HFFc6 (cell line): Measurements from ENCODE around the gene BIN2. TPM values are rescaled to one million over a fixed set of nuclear protein-coding genes. Genes with fewer than 3 reads are reported as not detected.
A peak's percentile ranks its signal among the peaks of the same experiment; 100 is the strongest.
"Not testable (repeated sequence)": the region's sequence is repeated elsewhere in the genome, so short reads cannot be mapped to it uniquely, and the experiment has no call there.

Source experiments
- DNase-seq: peaks from one replicate; pipeline ENCODE4 v3.0.0-alpha.2; 2018
- H3K27ac Mint-ChIP-seq: 2 replicates; pipeline ENCODE4 v1.8.0; 2020; ENCODE audit warnings: mild to moderate bottlenecking, mixed read lengths
- H3K27me3 Mint-ChIP-seq: 2 replicates; pipeline ENCODE4 v1.8.0; 2021; ENCODE audit warnings: mild to moderate bottlenecking, moderate library complexity, mixed read lengths; ENCODE audit not compliant: insufficient read depth
- H3K36me3 Mint-ChIP-seq: 2 replicates; pipeline ENCODE4 v1.8.0; 2021; ENCODE audit warnings: low read depth, mixed read lengths
- H3K4me1 Mint-ChIP-seq: 2 replicates; pipeline ENCODE4 v1.8.0; 2020; ENCODE audit warnings: low read depth, mixed read lengths
- H3K4me3 Mint-ChIP-seq: 2 replicates; pipeline ENCODE4 v1.8.0; 2020; ENCODE audit warnings: mild to moderate bottlenecking, moderate library complexity, mixed read lengths
- H3K9me3 Mint-ChIP-seq: 2 replicates; pipeline ENCODE4 v1.8.0; 2020; ENCODE audit warnings: mild to moderate bottlenecking, mixed read lengths
- total RNA-seq, 6 experiments: library from RNA; stranded (reverse); fragmentation: NEBNext Ultra II Directional; extraction: Animal tissue kit (Norgen Biotek cat#: 25700); gene quantifications; 2 replicates in 1 of 6; 3 replicates in 5 of 6; pipeline ENCODE4 v1.2.3, GENCODE V29; 2021
- TF ChIP-seq, protein P1 (sequence below): fragments of 200-600 bp; sonication (generic); IDR thresholded peaks from 2 replicates; pipeline ENCODE4 v1.5.0; 2021; ENCODE audit warnings: antibody characterized with exemption, mild to moderate bottlenecking

Gene BIN2
- total RNA-seq, 6 experiments from 2014 or later = not detected

DNA sequence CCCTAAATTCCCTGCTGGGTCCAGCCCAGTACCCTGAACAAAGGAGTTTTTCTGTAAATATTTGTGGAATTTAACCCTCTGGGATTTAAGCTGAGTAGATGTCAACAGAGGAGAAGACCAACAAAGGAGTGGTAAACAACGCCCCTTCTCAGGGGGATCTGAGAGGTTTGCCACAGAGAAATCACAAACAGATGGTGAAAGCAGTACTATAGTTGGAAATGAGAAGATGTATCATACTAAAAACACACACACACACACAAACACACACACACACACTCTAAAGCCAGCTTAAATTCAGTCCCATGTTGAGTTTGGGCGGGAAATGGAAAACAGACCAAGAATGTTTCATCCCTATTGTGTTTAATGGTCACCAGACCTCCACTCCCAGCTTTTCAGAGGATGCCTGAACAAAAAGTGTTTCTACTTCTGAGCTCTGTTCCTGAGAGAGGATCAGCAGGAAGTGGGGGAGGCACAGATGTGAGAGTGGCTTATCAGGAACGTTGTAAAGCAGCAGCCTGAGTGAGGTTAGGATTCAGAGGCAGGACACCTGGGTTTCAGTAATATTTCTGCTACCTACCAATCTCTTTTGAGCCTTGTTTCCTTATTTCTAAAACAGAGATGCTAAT is 3.2 kb downstream of the BIN2 start:
- H3K36me3 Mint-ChIP-seq = no peaks in the 10 kb centered on the region
- no peak for DNase-seq
- peaks cover 21% of the 10 kb centered on the region for H3K4me1 Mint-ChIP-seq
- no peaks in the 10 kb centered on the region for H3K9me3 Mint-ChIP-seq
- peak overlapping the region; percentile 13; the same call in 1 of the 2 replicates for H3K4me3 Mint-ChIP-seq
- H3K27ac Mint-ChIP-seq = no peak overlapping the region
- TF ChIP-seq, protein P1, sequence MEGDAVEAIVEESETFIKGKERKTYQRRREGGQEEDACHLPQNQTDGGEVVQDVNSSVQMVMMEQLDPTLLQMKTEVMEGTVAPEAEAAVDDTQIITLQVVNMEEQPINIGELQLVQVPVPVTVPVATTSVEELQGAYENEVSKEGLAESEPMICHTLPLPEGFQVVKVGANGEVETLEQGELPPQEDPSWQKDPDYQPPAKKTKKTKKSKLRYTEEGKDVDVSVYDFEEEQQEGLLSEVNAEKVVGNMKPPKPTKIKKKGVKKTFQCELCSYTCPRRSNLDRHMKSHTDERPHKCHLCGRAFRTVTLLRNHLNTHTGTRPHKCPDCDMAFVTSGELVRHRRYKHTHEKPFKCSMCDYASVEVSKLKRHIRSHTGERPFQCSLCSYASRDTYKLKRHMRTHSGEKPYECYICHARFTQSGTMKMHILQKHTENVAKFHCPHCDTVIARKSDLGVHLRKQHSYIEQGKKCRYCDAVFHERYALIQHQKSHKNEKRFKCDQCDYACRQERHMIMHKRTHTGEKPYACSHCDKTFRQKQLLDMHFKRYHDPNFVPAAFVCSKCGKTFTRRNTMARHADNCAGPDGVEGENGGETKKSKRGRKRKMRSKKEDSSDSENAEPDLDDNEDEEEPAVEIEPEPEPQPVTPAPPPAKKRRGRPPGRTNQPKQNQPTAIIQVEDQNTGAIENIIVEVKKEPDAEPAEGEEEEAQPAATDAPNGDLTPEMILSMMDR = no peak
- H3K27me3 Mint-ChIP-seq = peaks cover 3% of the 10 kb centered on the region

DNA sequence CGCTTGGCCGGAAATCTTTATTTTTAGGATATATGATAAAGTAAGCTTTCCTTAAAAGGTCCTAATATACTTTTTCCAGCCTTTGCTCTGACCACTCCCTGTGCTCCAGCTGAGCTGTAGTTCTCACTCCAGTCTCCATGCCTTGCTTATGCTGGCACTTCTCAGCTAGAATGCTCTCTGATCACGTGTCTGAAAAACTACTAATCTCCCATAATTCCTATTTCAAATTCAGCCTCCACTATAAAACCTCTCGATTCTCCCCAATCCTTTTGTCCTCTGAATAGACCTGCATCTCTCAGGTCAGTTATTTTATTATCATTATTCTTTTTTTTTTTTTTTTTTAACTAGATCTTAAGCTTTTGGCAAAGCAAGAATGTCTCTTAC is 3.7 kb downstream of the BIN2 start:
- Mint-ChIP-seq H3K27me3 (peaks cover 3% of the 10 kb centered on the region), H3K9me3 (no peaks in the 10 kb centered on the region), H3K4me1 (peaks cover 21% of the 10 kb centered on the region), H3K36me3 (no peaks in the 10 kb centered on the region), H3K4me3 (no peak overlapping the region), H3K27ac (no peak overlapping the region)
- TF ChIP-seq, protein P1 = no peak
- no peak for DNase-seq

DNA sequence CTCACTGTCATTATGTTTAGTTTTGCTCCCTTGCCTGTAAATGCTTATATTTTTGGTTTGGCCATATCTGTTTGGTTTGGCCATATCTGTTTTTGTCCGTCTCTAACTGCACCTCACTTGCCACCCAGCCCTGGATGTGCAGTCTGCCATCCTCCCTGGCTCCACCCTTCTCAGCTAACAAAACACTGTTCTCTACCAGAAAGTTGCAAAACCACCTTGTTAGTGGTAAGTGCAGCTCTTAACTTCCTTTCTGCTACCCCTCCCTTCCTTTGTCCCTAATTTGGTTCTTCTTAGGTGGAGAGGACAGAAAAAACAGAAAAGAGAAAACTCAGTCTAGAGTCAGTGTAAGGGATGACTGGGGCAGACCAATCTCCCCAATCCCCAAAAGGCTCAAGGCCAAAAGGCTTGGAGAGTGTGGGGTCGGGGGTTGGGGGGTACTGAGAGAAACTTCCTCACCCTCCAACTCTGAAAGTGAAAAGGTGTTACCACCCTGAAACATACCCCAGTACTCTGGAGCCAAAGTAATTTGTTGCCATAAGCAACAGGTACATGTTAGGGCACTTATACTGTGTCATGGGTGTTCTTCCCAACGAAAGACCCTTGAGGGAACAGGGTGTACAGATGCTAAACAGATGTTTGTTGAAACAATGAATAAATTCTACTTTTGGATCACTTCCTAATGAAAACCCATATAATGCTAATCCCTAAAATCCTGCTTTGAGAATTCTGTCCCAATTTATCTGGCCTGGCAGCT is 5.0 kb downstream of the BIN2 start:
- DNase-seq = no peak
- Mint-ChIP-seq H3K27me3 (peaks cover 3% of the 10 kb centered on the region), H3K27ac (no peak overlapping the region)

GRCh38 chr12:51318057-51318806 is 5.7 kb downstream of the BIN2 start:
- not testable (repeated sequence) for H3K4me3 Mint-ChIP-seq, H3K27ac Mint-ChIP-seq, DNase-seq, H3K9me3 Mint-ChIP-seq, H3K36me3 Mint-ChIP-seq, H3K27me3 Mint-ChIP-seq
- peaks cover 21% of the 10 kb centered on the region for H3K4me1 Mint-ChIP-seq

More for the DNA sequence above, 5.0 kb downstream of the BIN2 start:
- no peaks in the 10 kb centered on the region for H3K9me3 Mint-ChIP-seq
- peaks cover 21% of the 10 kb centered on the region for H3K4me1 Mint-ChIP-seq
- no peaks in the 10 kb centered on the region for H3K36me3 Mint-ChIP-seq
- no peak overlapping the region for H3K4me3 Mint-ChIP-seq
- TF ChIP-seq, protein P1 = no peak

- DNase-seq = no peak
- Mint-ChIP-seq H3K4me3 (no peak overlapping the region), H3K27ac (no peak overlapping the region), H3K27me3 (no peaks in the 10 kb centered on the region; the same call in none of the 2 replicates), H3K36me3 (no peaks in the 10 kb centered on the region), H3K4me1 (peaks cover 20% of the 10 kb centered on the region), H3K9me3 (no peaks in the 10 kb centered on the region)
- TF ChIP-seq, protein P1 = no peak
Measured at GRCh38 chr12:51311389-51311788, 12.6 kb downstream of the BIN2 start.
